ENCODE results near the gene FBXO48.
"Not testable (repeated sequence)": the region's sequence is repeated elsewhere in the genome, so short reads cannot be mapped to it uniquely, and the experiment has no call there.

Gene FBXO48

GRCh38 chr2:68467077-68467960 lies at the start of gene FBXO48, which contains the start of gene APLF:
TSS of gene FBXO48 (minus strand) at chr2:68467294. CDS start at chr2:68465145, 2,149 bp downstream.
TSS of gene APLF (plus strand) at chr2:68467585. CDS start at chr2:68467732, 147 bp downstream.
- peak; percentile 97 for DNase-seq (ENCODE audit: low spot score)

GRCh38 chr2:68516051-68516955 lies 49.2 kb upstream of the FBXO48 start:
- DNase-seq (ENCODE audit: low spot score): no peak

- DNase-seq (ENCODE audit: low spot score): no peak
Observed at GRCh38 chr2:68514316-68514929, 47.3 kb upstream of the FBXO48 start.

- no peak for DNase-seq (ENCODE audit: low spot score)
Observed at GRCh38 chr2:68512966-68513365, 45.9 kb upstream of the FBXO48 start.

GRCh38 chr2:68512326-68512725 lies 45.2 kb upstream of the FBXO48 start:
- no peak for DNase-seq (ENCODE audit: low spot score)

GRCh38 chr2:68506170-68506569 lies 39.1 kb upstream of the FBXO48 start:
- no peak for DNase-seq (ENCODE audit: low spot score)

GRCh38 chr2:68505603-68506159 lies 38.6 kb upstream of the FBXO48 start:
- no peak for DNase-seq (ENCODE audit: low spot score)

- no peak for DNase-seq (ENCODE audit: low spot score)
Observed at GRCh38 chr2:68501768-68502167, 34.7 kb upstream of the FBXO48 start.

- no peak for DNase-seq (ENCODE audit: low spot score)
Observed at GRCh38 chr2:68500649-68501048, 33.6 kb upstream of the FBXO48 start.

- no peak for DNase-seq (ENCODE audit: low spot score)
Observed at GRCh38 chr2:68499133-68499532, 32.0 kb upstream of the FBXO48 start.

- no peak for DNase-seq (ENCODE audit: low spot score)
Observed at GRCh38 chr2:68491582-68491981, 24.5 kb upstream of the FBXO48 start.

- no peak for DNase-seq (ENCODE audit: low spot score)
Observed at GRCh38 chr2:68489282-68489681, 22.2 kb upstream of the FBXO48 start.

- not testable (repeated sequence) for DNase-seq (ENCODE audit: low spot score)
Observed at GRCh38 chr2:68488605-68489004, 21.5 kb upstream of the FBXO48 start.

- peak; percentile 29 for DNase-seq (ENCODE audit: low spot score)
Observed at GRCh38 chr2:68487773-68488355, 20.8 kb upstream of the FBXO48 start.

- DNase-seq (ENCODE audit: low spot score): no peak
Observed at GRCh38 chr2:68483011-68483410, 15.9 kb upstream of the FBXO48 start.

- DNase-seq (ENCODE audit: low spot score): no peak
Observed at GRCh38 chr2:68482296-68482820, 15.3 kb upstream of the FBXO48 start.

- DNase-seq (ENCODE audit: low spot score): no peak
Observed at GRCh38 chr2:68478688-68479087, 11.6 kb upstream of the FBXO48 start.

GRCh38 chr2:68476454-68476853 lies 9.4 kb upstream of the FBXO48 start:
- no peak for DNase-seq (ENCODE audit: low spot score)

- no peak for DNase-seq (ENCODE audit: low spot score)
Observed at GRCh38 chr2:68475576-68475975, 8.5 kb upstream of the FBXO48 start.

GRCh38 chr2:68475110-68475509 lies 8.0 kb upstream of the FBXO48 start:
- no peak for DNase-seq (ENCODE audit: low spot score)

- DNase-seq (ENCODE audit: low spot score): no peak
Observed at GRCh38 chr2:68472796-68473414, 5.8 kb upstream of the FBXO48 start.
